Superior temporal gyrus (tissue), 1 donor: ENCODE data around the gene HSPBP1.
"Not testable (repeated sequence)": the region's sequence is repeated elsewhere in the genome, so short reads cannot be mapped to it uniquely, and the experiment has no call there.

Experiments
- DNase-seq: peaks from one replicate; pipeline ENCODE4 v3.0.0-alpha.2; 2016; ENCODE audit errors: extremely low spot score

The HSPBP1 gene

GRCh38 chr19:55239004-55239403 is 40.9 kb downstream of the HSPBP1 start:
- DNase-seq: no peak

- no peak for DNase-seq
These were observed 41.9 kb downstream of the HSPBP1 start for GRCh38 chr19:55238030-55238429.

- DNase-seq: no peak
These were observed 46.9 kb downstream of the HSPBP1 start for GRCh38 chr19:55232986-55233385.

DNA sequence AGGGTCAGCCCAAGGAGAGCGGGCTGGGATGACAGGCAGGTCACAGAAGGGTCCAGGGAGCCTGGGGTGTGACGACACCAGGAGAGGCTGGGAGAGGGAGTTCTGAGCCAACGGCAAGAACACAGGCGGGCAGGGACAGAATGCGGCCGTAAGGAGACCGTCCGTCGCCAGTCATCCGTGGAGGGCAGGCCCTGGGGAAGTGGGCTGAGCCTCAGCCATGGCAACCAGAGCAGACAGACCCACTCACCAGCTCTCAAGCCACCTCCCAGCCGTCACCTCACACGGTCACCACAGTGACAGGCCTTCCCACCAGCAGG is 47.7 kb downstream of the HSPBP1 start:
- DNase-seq: no peak

- no peak for DNase-seq
These were observed 48.3 kb downstream of the HSPBP1 start for GRCh38 chr19:55231391-55232285.

- no peak for DNase-seq
These were observed 49.1 kb downstream of the HSPBP1 start for GRCh38 chr19:55230780-55231179.

DNA sequence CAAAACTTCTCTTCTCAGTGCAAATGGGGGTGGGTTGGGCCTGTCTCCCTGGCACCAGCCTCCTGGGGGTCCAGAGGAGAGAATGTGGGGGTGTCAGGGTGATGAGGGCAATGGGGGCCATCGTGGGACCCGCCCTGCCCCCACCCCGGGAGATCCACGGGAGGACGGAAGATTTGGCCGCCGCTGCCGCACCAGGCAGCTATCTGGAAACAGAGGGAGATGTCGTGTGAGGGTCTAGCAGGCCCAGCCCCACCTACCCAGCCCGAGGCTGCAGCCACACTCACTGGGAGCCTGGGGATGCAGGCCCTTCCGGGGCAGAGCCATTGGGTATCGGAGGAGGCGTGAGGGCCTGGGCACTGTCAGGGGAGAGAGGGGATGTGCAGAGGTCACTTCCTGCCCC is 49.6 kb downstream of the HSPBP1 start:
- no peak for DNase-seq

DNA sequence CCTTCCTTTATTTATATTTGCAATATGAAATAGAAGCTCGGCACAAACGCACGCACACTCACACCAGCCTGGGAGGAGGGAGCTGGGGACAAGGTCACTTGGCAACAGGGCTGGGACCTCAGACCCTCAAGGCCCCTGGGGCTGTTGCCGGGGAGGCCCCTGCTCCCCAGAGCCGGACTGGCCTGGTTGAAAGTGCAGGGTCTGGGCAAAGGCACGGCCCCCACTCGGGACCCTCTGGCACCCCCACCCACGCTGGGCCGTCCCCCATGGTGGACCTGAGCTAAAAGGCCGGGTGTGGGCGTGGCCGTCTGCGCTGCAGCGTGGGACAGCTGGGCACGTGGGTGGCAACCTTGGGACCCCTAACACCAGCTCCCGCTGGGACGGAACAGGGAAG is 50.1 kb downstream of the HSPBP1 start:
- no peak for DNase-seq

DNA sequence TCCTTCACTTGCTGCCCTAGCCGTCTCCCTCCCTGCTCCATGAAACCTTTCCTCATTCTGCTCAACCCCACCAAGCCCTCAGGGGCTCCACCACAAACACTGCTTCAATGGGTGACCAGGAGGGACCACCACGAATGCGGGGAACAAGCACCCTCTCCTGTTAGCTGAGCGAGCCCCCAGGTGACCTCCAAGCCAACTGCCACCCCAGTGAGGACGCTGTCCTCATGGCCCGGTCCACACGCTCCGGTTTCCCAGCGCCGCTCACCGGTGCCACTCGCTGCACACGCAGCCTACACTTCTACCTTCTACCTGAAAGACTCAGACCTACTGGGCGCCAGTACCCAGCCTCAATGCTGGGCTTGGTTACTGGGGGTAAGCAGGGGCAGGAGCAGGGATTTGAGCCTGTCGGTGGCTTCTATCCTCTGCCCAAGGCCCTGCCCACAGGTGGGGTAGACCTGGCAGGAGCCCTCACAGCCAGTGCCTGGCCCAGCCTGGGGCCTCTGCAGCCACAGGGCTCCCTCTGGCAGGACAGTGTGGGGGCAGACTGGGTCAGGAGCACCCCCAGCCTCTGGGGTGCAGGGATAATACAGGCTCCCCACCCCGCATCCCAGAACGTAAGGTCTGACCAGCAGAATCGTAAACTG is 50.6 kb downstream of the HSPBP1 start:
- DNase-seq: no peak

- DNase-seq: no peak
These were observed 51.4 kb downstream of the HSPBP1 start, which contains the start of gene TMEM86B for GRCh38 chr19:55228403-55229031. TMEM86B (minus strand) TSS chr19:55228763; CDS start chr19:55228741, 22 bp downstream.

DNA sequence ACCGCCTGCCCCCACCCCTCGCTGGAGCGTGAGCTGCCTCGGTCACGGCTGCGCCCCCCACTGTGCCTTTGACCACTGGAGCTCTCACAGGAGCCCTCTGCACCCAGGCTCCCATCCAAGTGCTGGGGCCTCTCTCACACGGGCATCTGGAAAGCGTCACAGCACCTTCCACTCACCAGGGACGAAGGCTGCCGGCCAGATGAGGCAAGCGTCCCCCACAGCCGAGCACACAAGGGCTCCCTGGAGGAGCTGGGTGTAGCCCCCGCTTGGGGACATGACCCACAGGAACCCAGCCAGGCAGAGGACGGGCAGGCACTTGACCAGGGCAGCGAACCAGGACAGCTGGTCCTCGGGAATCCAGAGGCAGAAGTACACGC is 51.9 kb downstream of the HSPBP1 start:
- DNase-seq: no peak

DNA sequence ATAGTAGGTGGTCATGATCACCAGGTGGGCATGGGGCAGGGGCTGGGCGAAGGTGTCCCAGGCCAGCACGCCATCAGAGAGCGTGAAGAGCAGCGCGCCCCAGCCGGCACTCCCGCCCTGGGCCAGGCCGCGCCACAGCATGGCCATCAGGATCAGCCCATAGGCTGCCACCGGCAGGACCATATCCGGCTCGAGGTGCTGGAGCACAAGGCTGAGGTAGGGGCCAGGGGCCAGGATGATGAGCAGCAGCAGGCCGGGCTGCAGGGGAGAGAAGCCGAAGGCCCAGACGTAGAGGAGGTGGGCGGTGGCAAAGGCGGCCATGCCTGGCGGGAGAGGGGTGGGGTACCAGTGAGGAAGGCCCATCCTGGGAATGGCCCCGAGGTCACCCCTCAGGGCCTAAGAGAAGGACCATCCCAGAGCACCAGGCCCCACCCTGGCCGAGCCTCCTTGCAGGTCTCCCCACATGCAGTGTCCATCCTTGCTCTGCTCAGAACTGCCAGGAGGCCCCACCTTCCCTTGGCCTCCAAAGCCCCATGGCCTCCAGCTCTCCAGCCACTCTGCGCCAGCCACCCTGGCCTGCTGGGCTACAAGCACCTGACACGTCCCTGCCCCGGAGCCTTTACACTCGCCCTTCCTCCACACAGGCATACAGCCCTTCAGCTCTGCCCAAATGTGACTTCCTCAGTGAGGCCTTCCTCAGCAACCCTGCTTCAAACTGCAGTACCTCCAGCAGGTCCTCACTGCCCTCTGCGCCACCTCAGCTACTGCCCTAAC is 52.5 kb downstream of the HSPBP1 start:
- no peak for DNase-seq

- DNase-seq: no peak
These were observed 53.1 kb downstream of the HSPBP1 start for GRCh38 chr19:55226788-55227187.

DNA sequence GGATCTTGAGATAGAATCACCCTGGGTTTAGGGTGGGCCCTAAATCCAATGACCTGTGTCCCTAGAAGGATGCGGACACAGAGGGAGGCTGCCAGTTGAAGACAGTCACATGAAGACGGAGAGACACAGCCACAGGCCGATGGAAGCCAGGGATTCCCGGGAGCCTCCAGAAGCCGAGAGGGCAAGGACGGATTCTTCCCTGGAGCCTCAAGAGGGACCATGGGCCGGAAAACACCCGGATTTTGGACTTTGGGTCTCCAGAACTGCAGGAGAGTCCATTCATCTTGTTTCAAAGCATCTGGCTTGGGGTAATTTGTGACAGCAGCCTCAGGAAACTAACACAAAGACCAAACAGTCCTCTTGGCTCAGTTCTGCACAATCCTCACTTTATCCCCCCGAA is 53.6 kb downstream of the HSPBP1 start:
- no peak for DNase-seq

DNA sequence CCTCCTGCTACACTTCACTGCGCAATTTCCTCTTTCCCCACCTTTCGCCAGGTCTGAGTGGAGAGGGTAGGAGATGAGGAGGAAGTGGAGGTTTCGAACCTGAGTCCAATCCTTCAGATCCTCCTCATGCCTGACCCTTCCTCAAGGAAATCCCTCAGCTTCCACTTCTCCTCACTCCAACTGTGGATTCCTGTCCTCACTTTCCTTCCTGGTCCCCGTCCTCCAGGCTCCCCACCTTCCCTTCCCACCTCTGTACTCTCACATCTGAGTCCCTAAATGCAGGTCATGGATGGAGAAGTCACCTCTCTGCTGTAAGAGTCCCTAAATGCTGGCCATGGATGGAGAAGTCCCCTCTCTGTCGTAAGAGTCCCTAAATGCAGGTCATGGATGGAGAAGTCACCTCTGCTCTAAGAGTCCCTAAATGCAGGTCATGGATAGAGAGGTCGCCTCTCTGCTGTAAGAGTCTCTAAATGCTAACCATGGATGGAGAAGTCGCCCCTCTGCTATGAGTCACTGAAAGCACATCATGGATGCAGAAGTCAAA is 54.4 kb downstream of the HSPBP1 start:
- DNase-seq: no peak

DNA sequence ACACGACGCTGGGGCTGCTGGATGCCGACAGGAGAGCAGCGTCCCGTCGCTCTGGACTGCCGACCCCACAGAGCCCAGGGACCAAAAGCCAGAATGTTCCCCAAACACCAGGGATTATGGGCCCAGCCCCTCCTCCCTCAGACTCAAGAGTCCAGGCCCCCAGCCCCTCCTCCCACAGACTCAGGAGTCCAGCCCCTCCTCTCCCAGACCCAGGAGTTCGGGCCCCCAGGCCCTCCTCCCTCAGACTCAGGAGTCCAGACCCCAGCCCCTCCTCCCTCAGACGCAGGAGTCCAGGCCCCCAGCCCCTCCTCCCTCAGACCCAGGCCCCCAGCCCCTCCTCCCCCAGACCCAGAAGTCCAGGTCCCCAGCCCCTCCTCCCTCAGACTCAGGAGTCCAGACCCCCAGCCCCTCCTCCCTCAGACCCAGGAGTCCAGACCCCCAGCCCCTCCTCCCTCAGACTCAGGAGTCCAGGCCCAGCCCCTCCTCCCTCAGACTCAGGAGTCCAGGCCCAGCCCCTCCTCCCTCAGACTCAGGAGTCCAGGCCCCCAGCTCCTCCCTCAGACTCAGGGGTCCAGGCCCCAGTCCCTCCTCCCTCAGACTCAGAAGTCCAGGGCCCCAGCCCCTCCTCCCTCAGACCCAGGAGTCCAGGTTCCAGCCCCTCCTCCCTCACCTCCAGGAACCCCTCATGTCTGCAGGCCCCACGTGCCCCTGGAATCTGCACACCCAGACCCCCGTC is 55.1 kb downstream of the HSPBP1 start:
- not testable (repeated sequence) for DNase-seq

- DNase-seq: no peak
These were observed 55.8 kb downstream of the HSPBP1 start for GRCh38 chr19:55224038-55224665.

DNA sequence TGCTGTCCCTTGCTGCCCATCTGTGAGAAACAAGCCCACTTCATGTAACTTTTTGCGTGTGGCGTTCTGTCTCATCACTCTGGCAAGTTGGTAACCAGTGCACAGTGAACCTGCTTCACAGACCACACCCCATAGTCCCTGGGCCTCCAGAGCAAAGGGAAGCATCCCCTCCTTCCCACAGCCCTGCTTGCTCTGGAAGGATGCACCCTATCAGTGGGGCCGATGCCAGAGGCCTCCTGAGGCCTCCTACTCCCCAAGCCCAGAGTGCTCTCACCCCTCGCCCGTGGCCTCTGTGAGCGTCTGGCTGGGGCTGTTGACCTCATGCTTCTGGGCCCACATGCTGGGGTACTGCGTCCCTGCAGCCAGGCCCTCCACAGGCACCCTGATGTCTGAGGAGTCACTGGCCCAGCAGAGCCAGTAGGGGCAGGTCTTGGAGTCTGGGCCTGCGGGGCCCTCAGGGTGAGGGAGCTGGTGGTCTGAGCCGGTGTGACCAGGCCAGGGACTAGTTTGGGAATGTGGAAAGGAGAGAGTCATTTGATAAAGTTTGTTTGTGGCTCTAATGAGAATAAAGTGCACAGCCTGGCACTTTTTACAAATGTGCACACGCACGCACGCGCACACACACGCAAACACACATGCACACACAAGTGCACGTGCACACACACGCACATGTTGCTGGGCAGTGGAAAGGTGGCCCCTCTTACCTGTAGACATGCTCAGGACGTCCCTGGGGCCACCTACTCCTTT is 56.4 kb downstream of the HSPBP1 start:
- DNase-seq: no peak

- no peak for DNase-seq
These were observed 59.4 kb downstream of the HSPBP1 start for GRCh38 chr19:55220525-55220924.
